ENCODE data around the gene L3MBTL4.

GRCh38 chr18:6159426-6159825 lies 255.3 kb downstream of the L3MBTL4 start:
- TF ChIP-seq POLR2A (IDR thresholded peaks at IDR 0.05; ENCODE audit: low read depth, low read length), result no peak
- TF ChIP-seq POLR2AphosphoS5 (IDR thresholded peaks at IDR 0.05; ENCODE audit: low read depth, low read length), result no peak

Measured in GM12892 (cell line).